SK-N-SH treated with all-trans-retinoic acid at 6 μM for 48 hours (cell line): ENCODE data around the gene FCN3.

ENCODE experiments used
- ATAC-seq: fragments of 200-7000 bp; cut with Tn5 transposase; 3 replicates; pipeline ENCODE4 v1.9.1; 2020; ENCODE audit warnings: mild to moderate bottlenecking, moderate library complexity
- ARNTL ChIP-seq: fragments of 450-650 bp; formaldehyde crosslinking; IDR thresholded peaks from 2 replicates; pipeline ENCODE4 v1.5.0; 2020; ENCODE audit warnings: low read depth, mild to moderate bottlenecking, moderate library complexity, borderline replicate concordance
- BACH2 ChIP-seq: fragments of 250-450 bp; sonication (Bioruptor Pico); IDR thresholded peaks from 2 replicates; pipeline ENCODE4 v1.9.0; 2021; ENCODE audit warnings: mild to moderate bottlenecking, borderline replicate concordance
- CREB5 ChIP-seq: fragments of 250-450 bp; sonication (Bioruptor Pico); IDR thresholded peaks from 2 replicates; pipeline ENCODE4 v1.5.1; 2020; ENCODE audit warnings: low read depth, mild to moderate bottlenecking, moderate library complexity
- CSDC2 ChIP-seq: fragments of 250-450 bp; sonication (Bioruptor Pico); IDR thresholded peaks from 2 replicates; pipeline ENCODE4 v1.5.0; 2020; ENCODE audit warnings: mild to moderate bottlenecking, moderate library complexity
- CSRNP3 ChIP-seq: fragments of 250-450 bp; sonication (Bioruptor Pico); IDR thresholded peaks from 2 replicates; pipeline ENCODE4 v1.5.1; 2021; ENCODE audit warnings: mild to moderate bottlenecking, moderate library complexity
- ESRRG ChIP-seq: fragments of 250-450 bp; sonication (Bioruptor Pico); IDR thresholded peaks from 2 replicates; pipeline ENCODE4 v1.6.1; 2021; ENCODE audit warnings: mild to moderate bottlenecking
- GLIS3 ChIP-seq: fragments of 250-450 bp; sonication (Bioruptor Pico); IDR thresholded peaks from 2 replicates; pipeline ENCODE4 v1.5.0; 2020; ENCODE audit warnings: mild to moderate bottlenecking, moderate library complexity
- ISL1 ChIP-seq: fragments of 250-450 bp; sonication (Bioruptor Pico); IDR thresholded peaks from 2 replicates; pipeline ENCODE4 v2.1.2; 2022; ENCODE audit warnings: mild to moderate bottlenecking, moderate library complexity
- OSR1 ChIP-seq: fragments of 250-450 bp; sonication (Bioruptor Pico); IDR thresholded peaks from 2 replicates; pipeline ENCODE4 v1.8.0; 2022; ENCODE audit warnings: moderate library complexity, mild to moderate bottlenecking, inconsistent platforms
- PPARA ChIP-seq: fragments of 250-450 bp; sonication (Bioruptor Pico); IDR thresholded peaks from 2 replicates; pipeline ENCODE4 v1.5.0; 2020; ENCODE audit warnings: mild to moderate bottlenecking, borderline replicate concordance
- RARB ChIP-seq: fragments of 250-450 bp; sonication (Bioruptor Pico); IDR thresholded peaks from 2 replicates; pipeline ENCODE4 v1.8.0; 2021; ENCODE audit warnings: mild to moderate bottlenecking, moderate library complexity
- SNAI2 ChIP-seq: fragments of 250-450 bp; sonication (Bioruptor Pico); IDR thresholded peaks from 2 replicates; pipeline ENCODE4 v1.5.0; 2020; ENCODE audit warnings: mild to moderate bottlenecking, moderate library complexity
- TCF4 ChIP-seq: fragments of 250-450 bp; sonication (Bioruptor Pico); IDR thresholded peaks from 2 replicates; pipeline ENCODE4 v1.8.0; 2021; ENCODE audit warnings: mild to moderate bottlenecking, moderate library complexity, borderline replicate concordance
- TOX ChIP-seq: fragments of 250-450 bp; sonication (Bioruptor Pico); IDR thresholded peaks from 2 replicates; pipeline ENCODE4 v1.8.0; 2021; ENCODE audit warnings: mild to moderate bottlenecking, moderate library complexity, borderline replicate concordance
- TSHZ2 ChIP-seq: fragments of 250-450 bp; sonication (Bioruptor Pico); IDR thresholded peaks from 2 replicates; pipeline ENCODE4 v1.5.0; 2020; ENCODE audit warnings: mild to moderate bottlenecking, moderate library complexity
- ZC3H10 ChIP-seq: fragments of 250-450 bp; sonication (Bioruptor Pico); IDR thresholded peaks from 2 replicates; pipeline ENCODE4 v1.5.1; 2021; ENCODE audit warnings: mild to moderate bottlenecking, moderate library complexity
- ZFP3 ChIP-seq: fragments of 250-450 bp; sonication (Bioruptor Pico); IDR thresholded peaks from 2 replicates; pipeline ENCODE4 v1.5.0; 2020; ENCODE audit warnings: mild to moderate bottlenecking, moderate library complexity
- ZFP30 ChIP-seq: fragments of 450-650 bp; formaldehyde crosslinking; IDR thresholded peaks from 2 replicates; pipeline ENCODE4 v1.5.0; 2022; ENCODE audit warnings: mild to moderate bottlenecking, moderate library complexity
- ZNF565 ChIP-seq: fragments of 450-650 bp; formaldehyde crosslinking; conservative IDR thresholded peaks from 2 replicates; pipeline ENCODE4 v1.5.0; 2020; ENCODE audit warnings: low read depth, mild to moderate bottlenecking, moderate library complexity
- ZNF70 ChIP-seq: fragments of 450-650 bp; formaldehyde crosslinking; IDR thresholded peaks from 2 replicates; pipeline ENCODE4 v1.5.0; 2020; ENCODE audit warnings: mild to moderate bottlenecking, moderate library complexity
- ZNF8 ChIP-seq: fragments of 450-650 bp; formaldehyde crosslinking; IDR thresholded peaks from 2 replicates; pipeline ENCODE4 v1.5.0; 2020; ENCODE audit warnings: mild to moderate bottlenecking, moderate library complexity
- TF ChIP-seq, protein P1 (sequence below): fragments of 250-450 bp; sonication (Bioruptor Pico); IDR thresholded peaks from 2 replicates; pipeline ENCODE4 v1.8.0; 2021; ENCODE audit warnings: low read depth, mild to moderate bottlenecking, moderate library complexity, borderline replicate concordance
- TF ChIP-seq, protein P2 (sequence below): fragments of 250-450 bp; sonication (Bioruptor Pico); IDR thresholded peaks from 2 replicates; pipeline ENCODE4 v1.8.0; 2020; ENCODE audit warnings: mild to moderate bottlenecking, moderate library complexity, borderline replicate concordance

Gene FCN3

DNA sequence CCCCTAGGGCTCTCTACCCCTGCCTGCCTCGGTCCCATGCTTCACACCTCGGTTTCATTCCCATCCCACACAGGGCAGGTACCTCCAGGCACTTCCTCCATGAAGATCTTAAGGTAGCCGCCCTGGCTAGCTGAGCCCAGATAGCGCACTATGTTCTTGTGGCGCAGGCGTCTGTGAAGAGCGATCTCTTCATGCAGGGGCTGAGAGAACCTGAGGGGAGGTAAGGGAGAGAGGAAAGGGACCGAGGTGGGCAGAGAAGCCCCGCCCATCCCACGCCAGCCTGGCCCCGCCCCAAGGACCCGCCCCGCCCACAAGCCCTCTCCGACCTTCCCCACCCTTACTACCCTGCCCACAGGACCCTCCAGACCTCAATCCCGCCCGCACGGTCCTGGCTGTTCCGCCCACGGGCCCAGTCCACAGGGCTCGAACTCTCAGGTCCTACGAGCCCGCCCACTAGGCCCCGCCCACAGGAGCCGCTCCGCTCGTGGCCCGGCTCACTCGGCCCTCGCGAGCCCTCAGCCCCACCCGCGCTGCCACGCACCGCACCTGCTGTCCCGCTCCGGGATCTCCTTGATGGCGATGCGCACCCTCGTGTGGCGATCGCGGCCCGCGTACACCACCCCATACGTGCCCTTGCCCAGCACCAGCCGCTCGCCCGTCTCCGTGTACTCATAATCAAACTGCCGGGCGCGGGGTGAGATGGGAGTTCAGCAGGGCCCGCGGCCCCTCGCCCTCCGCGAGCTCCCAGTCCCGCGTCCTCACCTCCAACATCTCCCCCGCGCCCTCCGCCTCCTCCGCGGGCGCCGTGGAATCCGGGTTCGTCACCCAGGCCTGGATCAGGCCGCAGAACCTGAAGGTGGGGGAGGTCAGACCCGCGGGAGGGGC lies 14.2 kb downstream of the FCN3 start:
- ATAC-seq: no peak
- TF ChIP-seq CREB5 (CRISPR knock-in tag): no peak
- no peak for TF ChIP-seq TSHZ2 (CRISPR knock-in tag)
- TF ChIP-seq ESRRG (CRISPR knock-in tag): no peak
- TF ChIP-seq CSDC2 (CRISPR knock-in tag): no peak
- no peak for TF ChIP-seq TOX (CRISPR knock-in tag)
- no peak for TF ChIP-seq SNAI2
- TF ChIP-seq CSRNP3 (CRISPR knock-in tag): no peak
- TF ChIP-seq ZFP30: no peak
- TF ChIP-seq, protein P1, sequence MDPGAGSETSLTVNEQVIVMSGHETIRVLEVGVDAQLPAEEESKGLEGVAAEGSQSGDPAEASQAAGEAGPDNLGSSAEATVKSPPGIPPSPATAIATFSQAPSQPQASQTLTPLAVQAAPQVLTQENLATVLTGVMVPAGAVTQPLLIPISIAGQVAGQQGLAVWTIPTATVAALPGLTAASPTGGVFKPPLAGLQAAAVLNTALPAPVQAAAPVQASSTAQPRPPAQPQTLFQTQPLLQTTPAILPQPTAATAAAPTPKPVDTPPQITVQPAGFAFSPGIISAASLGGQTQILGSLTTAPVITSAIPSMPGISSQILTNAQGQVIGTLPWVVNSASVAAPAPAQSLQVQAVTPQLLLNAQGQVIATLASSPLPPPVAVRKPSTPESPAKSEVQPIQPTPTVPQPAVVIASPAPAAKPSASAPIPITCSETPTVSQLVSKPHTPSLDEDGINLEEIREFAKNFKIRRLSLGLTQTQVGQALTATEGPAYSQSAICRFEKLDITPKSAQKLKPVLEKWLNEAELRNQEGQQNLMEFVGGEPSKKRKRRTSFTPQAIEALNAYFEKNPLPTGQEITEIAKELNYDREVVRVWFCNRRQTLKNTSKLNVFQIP (CRISPR knock-in tag): no peak
- no peak for TF ChIP-seq ZC3H10
- TF ChIP-seq ZNF70 (CRISPR knock-in tag): no peak
- TF ChIP-seq RARB: no peak
- no peak for TF ChIP-seq BACH2 (CRISPR knock-in tag)
- TF ChIP-seq, protein P2, sequence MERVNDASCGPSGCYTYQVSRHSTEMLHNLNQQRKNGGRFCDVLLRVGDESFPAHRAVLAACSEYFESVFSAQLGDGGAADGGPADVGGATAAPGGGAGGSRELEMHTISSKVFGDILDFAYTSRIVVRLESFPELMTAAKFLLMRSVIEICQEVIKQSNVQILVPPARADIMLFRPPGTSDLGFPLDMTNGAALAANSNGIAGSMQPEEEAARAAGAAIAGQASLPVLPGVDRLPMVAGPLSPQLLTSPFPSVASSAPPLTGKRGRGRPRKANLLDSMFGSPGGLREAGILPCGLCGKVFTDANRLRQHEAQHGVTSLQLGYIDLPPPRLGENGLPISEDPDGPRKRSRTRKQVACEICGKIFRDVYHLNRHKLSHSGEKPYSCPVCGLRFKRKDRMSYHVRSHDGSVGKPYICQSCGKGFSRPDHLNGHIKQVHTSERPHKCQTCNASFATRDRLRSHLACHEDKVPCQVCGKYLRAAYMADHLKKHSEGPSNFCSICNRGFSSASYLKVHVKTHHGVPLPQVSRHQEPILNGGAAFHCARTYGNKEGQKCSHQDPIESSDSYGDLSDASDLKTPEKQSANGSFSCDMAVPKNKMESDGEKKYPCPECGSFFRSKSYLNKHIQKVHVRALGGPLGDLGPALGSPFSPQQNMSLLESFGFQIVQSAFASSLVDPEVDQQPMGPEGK (CRISPR knock-in tag): no peak
- no peak for TF ChIP-seq ISL1 (CRISPR knock-in tag)
- TF ChIP-seq GLIS3 (CRISPR knock-in tag): no peak
- no peak for TF ChIP-seq ZFP3 (CRISPR knock-in tag)
- no peak for TF ChIP-seq ARNTL (CRISPR knock-in tag)
- TF ChIP-seq ZNF565 (CRISPR knock-in tag): no peak
- no peak for TF ChIP-seq ZNF8 (CRISPR knock-in tag)
- TF ChIP-seq, all 23 proteins: peak for 0

DNA sequence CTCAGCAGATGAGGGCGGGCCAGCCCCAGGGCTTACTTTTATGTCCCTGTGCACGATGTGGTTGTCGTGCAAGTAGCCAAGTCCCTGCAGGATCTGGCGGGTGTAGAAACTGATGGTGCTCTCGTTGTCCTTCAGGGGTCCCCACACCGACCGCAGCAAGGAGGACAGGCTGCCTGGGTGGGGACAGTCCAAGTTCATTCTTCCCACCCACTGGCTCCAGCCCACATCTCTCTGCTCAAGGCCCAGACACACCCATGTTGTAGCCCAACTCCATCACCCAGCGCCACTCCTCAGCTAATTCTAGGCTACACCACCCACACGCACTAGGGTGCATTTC lies 14.8 kb downstream of the FCN3 start:
- ATAC-seq: no peak
- TF ChIP-seq, protein P2 (CRISPR knock-in tag): no peak
- no peak for TF ChIP-seq CSRNP3 (CRISPR knock-in tag)
- no peak for TF ChIP-seq TSHZ2 (CRISPR knock-in tag)
- TF ChIP-seq OSR1 (CRISPR knock-in tag): no peak
- no peak for TF ChIP-seq ZC3H10
- no peak for TF ChIP-seq BACH2 (CRISPR knock-in tag)
- TF ChIP-seq ARNTL (CRISPR knock-in tag): no peak
- TF ChIP-seq ZFP3 (CRISPR knock-in tag): no peak
- TF ChIP-seq PPARA (CRISPR knock-in tag): no peak
- TF ChIP-seq ZFP30: no peak
- TF ChIP-seq TCF4: no peak
- TF ChIP-seq SNAI2: no peak
